Measurements from ENCODE around the gene MATN3. TPM values are rescaled to one million over a fixed set of nuclear protein-coding genes. Genes with fewer than 3 reads are reported as not detected.

The MATN3 gene
- total RNA-seq, 1 experiment from 2014 or later: 1.0 TPM

GRCh38 chr2:20044778-20045177, 32.3 kb upstream of the MATN3 start:
- Histone ChIP-seq H3K4me1 (replicated peaks; ENCODE audit: insufficient read depth) (peaks cover 45% of the 10 kb centered on the region), H3K36me3 (ENCODE audit: low read depth) (peaks cover 15% of the 10 kb centered on the region), H3K4me3 (no peak overlapping the region), H3K9me3 (ENCODE audit: insufficient read depth, low read depth) (no peaks in the 10 kb centered on the region), H3K4me2 (no peak overlapping the region), H3K9me2 (ENCODE audit: insufficient read depth) (no peaks in the 10 kb centered on the region), H3K27ac (no peak overlapping the region), H4K20me1 (ENCODE audit: insufficient read depth) (peaks cover 42% of the 10 kb centered on the region), H3K27me3 (ENCODE audit: insufficient read depth, low read depth) (no peaks in the 10 kb centered on the region), H3F3A (ENCODE audit: insufficient read depth, low read depth) (peaks cover 29% of the 10 kb centered on the region), H3K79me2 (ENCODE audit: low read depth) (peaks cover 91% of the 10 kb centered on the region), H2AFZ (no peak overlapping the region)
- TF ChIP-seq EZH2 (IDR thresholded peaks at IDR 0.05; ENCODE audit: low read depth): no peak
- TF ChIP-seq CTCF (conservative IDR thresholded peaks at IDR 0.05): no peak
- CTCF ChIA-PET: no interaction called here
- POLR2A ChIA-PET (ENCODE audit: unreplicated experiment): interaction anchor here (0.7 kb wide), 1 partner anchor 8 kb away, joined by 3 read pairs; no protein-coding TSS in a partner anchor
- DNase-seq: no peak
- no TSS peak for BruUV-seq (replicated peaks)
- intact Hi-C loops (cut with micrococcal nuclease; ENCODE audit: unreplicated experiment): no loop called here

GRCh38 chr2:20042531-20042930, 30.1 kb upstream of the MATN3 start:
- TF ChIP-seq EZH2 (IDR thresholded peaks at IDR 0.05; ENCODE audit: low read depth) (no peak), CTCF (conservative IDR thresholded peaks at IDR 0.05) (no peak)
- Histone ChIP-seq H3K9me3 (ENCODE audit: insufficient read depth, low read depth) (no peaks in the 10 kb centered on the region), H3K4me3 (no peak overlapping the region), H3F3A (ENCODE audit: insufficient read depth, low read depth) (peaks cover 41% of the 10 kb centered on the region), H3K4me1 (replicated peaks; ENCODE audit: insufficient read depth) (peaks cover 23% of the 10 kb centered on the region), H2AFZ (no peak overlapping the region), H3K27me3 (ENCODE audit: insufficient read depth, low read depth) (no peaks in the 10 kb centered on the region), H3K4me2 (no peak overlapping the region), H3K36me3 (ENCODE audit: low read depth) (peaks cover 30% of the 10 kb centered on the region), H3K27ac (peak overlapping the region; percentile 16; the same call in 1 of the 2 replicates), H3K79me2 (ENCODE audit: low read depth) (peaks cover 83% of the 10 kb centered on the region), H3K9me2 (ENCODE audit: insufficient read depth) (no peaks in the 10 kb centered on the region), H4K20me1 (ENCODE audit: insufficient read depth) (peaks cover 28% of the 10 kb centered on the region)
- DNase-seq: no peak
- ChIA-PET POLR2A (ENCODE audit: unreplicated experiment) (no interaction called here), CTCF (interaction anchor here (0.7 kb wide), 1 partner anchor 33 kb away, joined by 12 read pairs; no protein-coding TSS in a partner anchor)
- intact Hi-C loops (cut with micrococcal nuclease; ENCODE audit: unreplicated experiment): no loop called here
- BruUV-seq (replicated peaks): no TSS peak

- ChIA-PET CTCF (no interaction called here), POLR2A (ENCODE audit: unreplicated experiment) (no interaction called here)
- Histone ChIP-seq H3K4me1 (replicated peaks; ENCODE audit: insufficient read depth) (peaks cover 23% of the 10 kb centered on the region), H3K27ac (peak overlapping the region; percentile 13; the same call in 1 of the 2 replicates), H3K4me3 (no peak overlapping the region), H3K9me3 (ENCODE audit: insufficient read depth, low read depth) (no peaks in the 10 kb centered on the region), H3K9me2 (ENCODE audit: insufficient read depth) (no peaks in the 10 kb centered on the region), H3F3A (ENCODE audit: insufficient read depth, low read depth) (peaks cover 41% of the 10 kb centered on the region), H3K27me3 (ENCODE audit: insufficient read depth, low read depth) (no peaks in the 10 kb centered on the region), H2AFZ (no peak overlapping the region), H3K36me3 (ENCODE audit: low read depth) (peaks cover 43% of the 10 kb centered on the region), H4K20me1 (ENCODE audit: insufficient read depth) (peaks cover 24% of the 10 kb centered on the region), H3K79me2 (ENCODE audit: low read depth) (peaks cover 80% of the 10 kb centered on the region), H3K4me2 (no peak overlapping the region)
- DNase-seq: peak in 1 of 2 experiments; percentile 65
- TF ChIP-seq CTCF (conservative IDR thresholded peaks at IDR 0.05) (no peak), EZH2 (IDR thresholded peaks at IDR 0.05; ENCODE audit: low read depth) (no peak)
- BruUV-seq (replicated peaks): no TSS peak
- intact Hi-C loops (cut with micrococcal nuclease; ENCODE audit: unreplicated experiment): no loop called here
Measured at GRCh38 chr2:20040489-20041172, 28.2 kb upstream of the MATN3 start.
